ENCODE data around the gene RPL6.
A peak's percentile ranks its signal among the peaks of the same experiment; 100 is the strongest.
"Not testable (repeated sequence)": the region's sequence is repeated elsewhere in the genome, so short reads cannot be mapped to it uniquely, and the experiment has no call there.

Gene RPL6

GRCh38 chr12:112447106-112447505 is 37.7 kb upstream of the RPL6 start:
- peak; percentile 53 for DNase-seq (ENCODE audit: low read depth)
- TF ChIP-seq MAX (IDR thresholded peaks at IDR 0.05; ENCODE audit: low read depth, low read length) (no peak), MYC (IDR thresholded peaks at IDR 0.05; ENCODE audit: low read depth, low read length) (no peak), CTCF (IDR thresholded peaks at IDR 0.05; ENCODE audit: low read depth, low read length) (no peak), POLR2A (IDR thresholded peaks at IDR 0.05; ENCODE audit: extremely low read depth, insufficient read length) (no peak)

GRCh38 chr12:112446008-112446725 is 36.8 kb upstream of the RPL6 start:
- DNase-seq (ENCODE audit: low read depth), result no peak
- H3K4me3 ChIP-seq (ENCODE audit: low read depth, low read length), result no peak overlapping the region
- TF ChIP-seq MAX (IDR thresholded peaks at IDR 0.05; ENCODE audit: low read depth, low read length) (no peak), MYC (IDR thresholded peaks at IDR 0.05; ENCODE audit: low read depth, low read length) (no peak), POLR2A (IDR thresholded peaks at IDR 0.05; ENCODE audit: extremely low read depth, insufficient read length) (no peak), CTCF (IDR thresholded peaks at IDR 0.05; ENCODE audit: low read depth, low read length) (no peak)

More at GRCh38 chr12:112447106-112447505, 37.7 kb upstream of the RPL6 start:
- H3K4me3 ChIP-seq (ENCODE audit: low read depth, low read length), result no peak overlapping the region

- DNase-seq (ENCODE audit: low read depth), result no peak
- TF ChIP-seq MYC (IDR thresholded peaks at IDR 0.05; ENCODE audit: low read depth, low read length) (no peak), POLR2A (IDR thresholded peaks at IDR 0.05; ENCODE audit: extremely low read depth, insufficient read length) (no peak), MAX (IDR thresholded peaks at IDR 0.05; ENCODE audit: low read depth, low read length) (no peak), CTCF (IDR thresholded peaks at IDR 0.05; ENCODE audit: low read depth, low read length) (no peak)
These were observed 34.5 kb upstream of the RPL6 start for GRCh38 chr12:112443916-112444315.

GRCh38 chr12:112440653-112441052 is 31.2 kb upstream of the RPL6 start:
- not testable (repeated sequence) for DNase-seq (ENCODE audit: low read depth); H3K4me3 ChIP-seq (ENCODE audit: low read depth, low read length)

More at GRCh38 chr12:112443916-112444315, 34.5 kb upstream of the RPL6 start:
- H3K4me3 ChIP-seq (ENCODE audit: low read depth, low read length), result no peak overlapping the region

GRCh38 chr12:112439769-112440168 is 30.4 kb upstream of the RPL6 start:
- TF ChIP-seq CTCF (IDR thresholded peaks at IDR 0.05; ENCODE audit: low read depth, low read length) (no peak), MYC (IDR thresholded peaks at IDR 0.05; ENCODE audit: low read depth, low read length) (no peak), MAX (IDR thresholded peaks at IDR 0.05; ENCODE audit: low read depth, low read length) (no peak), POLR2A (IDR thresholded peaks at IDR 0.05; ENCODE audit: extremely low read depth, insufficient read length) (no peak)
- no peak for DNase-seq (ENCODE audit: low read depth)
- H3K4me3 ChIP-seq (ENCODE audit: low read depth, low read length), result no peak overlapping the region

GRCh38 chr12:112438645-112439044 is 29.2 kb upstream of the RPL6 start:
- DNase-seq (ENCODE audit: low read depth); H3K4me3 ChIP-seq (ENCODE audit: low read depth, low read length): not testable (repeated sequence)

GRCh38 chr12:112433551-112433950 is 24.1 kb upstream of the RPL6 start:
- no peak for DNase-seq (ENCODE audit: low read depth)
- TF ChIP-seq MYC (IDR thresholded peaks at IDR 0.05; ENCODE audit: low read depth, low read length) (no peak), CTCF (IDR thresholded peaks at IDR 0.05; ENCODE audit: low read depth, low read length) (no peak), MAX (IDR thresholded peaks at IDR 0.05; ENCODE audit: low read depth, low read length) (no peak), POLR2A (IDR thresholded peaks at IDR 0.05; ENCODE audit: extremely low read depth, insufficient read length) (no peak)
- no peak overlapping the region for H3K4me3 ChIP-seq (ENCODE audit: low read depth, low read length)
